ENCODE results near the gene RABGAP1.

Gene RABGAP1

GRCh38 chr9:122946461-122947005, 5.7 kb downstream of the RABGAP1 start:
- no peak overlapping the region for H3K4me3 ChIP-seq (ENCODE audit: insufficient read depth in 1 of 2, low read depth in 1 of 2, low read length in 2 of 2)
- H3K4ac ChIP-seq (ENCODE audit: low read depth in 1 of 2, low read length in 2 of 2): no peak overlapping the region
- H3K18ac ChIP-seq (ENCODE audit: low read depth in 1 of 2, low read length in 2 of 2): no peak overlapping the region
- H4K91ac ChIP-seq (ENCODE audit: low read length): no peak overlapping the region
- H3K4me1 ChIP-seq (ENCODE audit: control insufficient read depth, insufficient read depth, low read depth, low read length): peaks cover 5% of the 10 kb centered on the region
- no CpG with 5 or more reads among the region's 1 CpG for WGBS
- no peaks in the 10 kb centered on the region for H3K9me3 ChIP-seq (ENCODE audit: control insufficient read depth, low read length)
- no peak for DNase-seq
- no peak overlapping the region for H3K9ac ChIP-seq (ENCODE audit: low read length)
- H3K27ac ChIP-seq (ENCODE audit: low read length, poor library complexity, severe bottlenecking): no peak overlapping the region
- H3K14ac ChIP-seq (ENCODE audit: low read length in 2 of 2): no peak overlapping the region
- no peak overlapping the region for H2BK5ac ChIP-seq (ENCODE audit: low read depth, low read length, poor library complexity, severe bottlenecking)
- H2AK5ac ChIP-seq (ENCODE audit: low read length, severe bottlenecking): no peak overlapping the region
- no peak overlapping the region for H3K4me2 ChIP-seq (ENCODE audit: low read length, poor library complexity, severe bottlenecking)
- no peaks in the 10 kb centered on the region for H3K79me1 ChIP-seq (replicated peaks; ENCODE audit: low read length, poor library complexity, severe bottlenecking)
- H4K8ac ChIP-seq (ENCODE audit: low read length): no peak overlapping the region
- no peak overlapping the region for H2BK15ac ChIP-seq (ENCODE audit: low read depth, poor library complexity, severe bottlenecking)
- peaks cover 0 to 8% of the 10 kb centered on the region in 2 experiments for H3K36me3 ChIP-seq (ENCODE audit: control insufficient read depth in 1 of 2, insufficient read depth in 2 of 2, low read depth in 1 of 2, low read length in 2 of 2)
- H2AFZ ChIP-seq (ENCODE audit: low read depth, low read length): no peak overlapping the region
- no peaks in the 10 kb centered on the region for H3K27me3 ChIP-seq (ENCODE audit: control insufficient read depth in 1 of 2, insufficient read depth in 1 of 2, low read length in 2 of 2)
- H2BK120ac ChIP-seq (ENCODE audit: low read depth, low read length): no peak overlapping the region
- no peak overlapping the region for H3K23ac ChIP-seq (ENCODE audit: low read length in 2 of 2)
- no peak overlapping the region for H2BK12ac ChIP-seq (ENCODE audit: low read length in 2 of 2)

- Histone ChIP-seq H3K4ac (ENCODE audit: low read depth in 1 of 2, low read length in 2 of 2) (no peak overlapping the region), H2BK5ac (ENCODE audit: low read depth, low read length, poor library complexity, severe bottlenecking) (no peak overlapping the region), H2BK120ac (ENCODE audit: low read depth, low read length) (no peak overlapping the region), H3K79me1 (replicated peaks; ENCODE audit: low read length, poor library complexity, severe bottlenecking) (peaks cover 1% of the 10 kb centered on the region), H3K23ac (ENCODE audit: low read length in 2 of 2) (no peak overlapping the region), H2AFZ (ENCODE audit: low read depth, low read length) (no peak overlapping the region), H3K4me3 (ENCODE audit: insufficient read depth in 1 of 2, low read depth in 1 of 2, low read length in 2 of 2) (no peak overlapping the region), H4K91ac (ENCODE audit: low read length) (no peak overlapping the region), H3K4me2 (ENCODE audit: low read length, poor library complexity, severe bottlenecking) (no peak overlapping the region), H2BK12ac (ENCODE audit: low read length in 2 of 2) (no peak overlapping the region), H3K36me3 (ENCODE audit: control insufficient read depth in 1 of 2, insufficient read depth in 2 of 2, low read depth in 1 of 2, low read length in 2 of 2) (peaks cover 0 to 8% of the 10 kb centered on the region in 2 experiments), H3K18ac (ENCODE audit: low read depth in 1 of 2, low read length in 2 of 2) (no peak overlapping the region), H3K27ac (ENCODE audit: low read length, poor library complexity, severe bottlenecking) (no peak overlapping the region), H3K4me1 (ENCODE audit: control insufficient read depth, insufficient read depth, low read depth, low read length) (peaks cover 2% of the 10 kb centered on the region), H2AK5ac (ENCODE audit: low read length, severe bottlenecking) (no peak overlapping the region), H4K8ac (ENCODE audit: low read length) (no peak overlapping the region), H2BK15ac (ENCODE audit: low read depth, poor library complexity, severe bottlenecking) (no peak overlapping the region), H3K9me3 (ENCODE audit: control insufficient read depth, low read length) (no peaks in the 10 kb centered on the region), H3K27me3 (ENCODE audit: control insufficient read depth in 1 of 2, insufficient read depth in 1 of 2, low read length in 2 of 2) (no peaks in the 10 kb centered on the region), H3K9ac (ENCODE audit: low read length) (no peak overlapping the region), H3K14ac (ENCODE audit: low read length in 2 of 2) (no peak overlapping the region)
- DNase-seq: no peak
- WGBS: 100% methylated on average over 1 of the region's 3 CpGs
Measured at GRCh38 chr9:122948313-122948712, 7.5 kb downstream of the RABGAP1 start.

GRCh38 chr9:122949696-122950095, 8.9 kb downstream of the RABGAP1 start:
- no peak overlapping the region for H2BK12ac ChIP-seq (ENCODE audit: low read length in 2 of 2)
- H3K27ac ChIP-seq (ENCODE audit: low read length, poor library complexity, severe bottlenecking): no peak overlapping the region
- no peak overlapping the region for H4K91ac ChIP-seq (ENCODE audit: low read length)
- H3K9me3 ChIP-seq (ENCODE audit: control insufficient read depth, low read length): no peaks in the 10 kb centered on the region
- no peaks in the 10 kb centered on the region for H3K4me1 ChIP-seq (ENCODE audit: control insufficient read depth, insufficient read depth, low read depth, low read length)
- no peak overlapping the region for H3K4me2 ChIP-seq (ENCODE audit: low read length, poor library complexity, severe bottlenecking)
- no peak overlapping the region for H3K9ac ChIP-seq (ENCODE audit: low read length)
- no peak overlapping the region for H2BK5ac ChIP-seq (ENCODE audit: low read depth, low read length, poor library complexity, severe bottlenecking)
- H3K14ac ChIP-seq (ENCODE audit: low read length in 2 of 2): no peak overlapping the region
- H3K23ac ChIP-seq (ENCODE audit: low read length in 2 of 2): no peak overlapping the region
- H3K27me3 ChIP-seq (ENCODE audit: control insufficient read depth in 1 of 2, insufficient read depth in 1 of 2, low read length in 2 of 2): no peaks in the 10 kb centered on the region
- H2BK120ac ChIP-seq (ENCODE audit: low read depth, low read length): no peak overlapping the region
- H3K36me3 ChIP-seq (ENCODE audit: control insufficient read depth in 1 of 2, insufficient read depth in 2 of 2, low read depth in 1 of 2, low read length in 2 of 2): peaks cover 0 to 5% of the 10 kb centered on the region in 2 experiments
- H3K18ac ChIP-seq (ENCODE audit: low read depth in 1 of 2, low read length in 2 of 2): no peak overlapping the region
- no peak overlapping the region for H3K4me3 ChIP-seq (ENCODE audit: insufficient read depth in 1 of 2, low read depth in 1 of 2, low read length in 2 of 2)
- no peak overlapping the region for H2AK5ac ChIP-seq (ENCODE audit: low read length, severe bottlenecking)
- H2BK15ac ChIP-seq (ENCODE audit: low read depth, poor library complexity, severe bottlenecking): no peak overlapping the region
- 98% methylated on average over 1 of the region's 1 CpG for WGBS
- H3K79me1 ChIP-seq (replicated peaks; ENCODE audit: low read length, poor library complexity, severe bottlenecking): peaks cover 1% of the 10 kb centered on the region
- H2AFZ ChIP-seq (ENCODE audit: low read depth, low read length): no peak overlapping the region
- no peak overlapping the region for H3K4ac ChIP-seq (ENCODE audit: low read depth in 1 of 2, low read length in 2 of 2)
- no peak for DNase-seq
- no peak overlapping the region for H4K8ac ChIP-seq (ENCODE audit: low read length)

GRCh38 chr9:122950263-122950662, 9.4 kb downstream of the RABGAP1 start:
- no peak overlapping the region for H3K4me2 ChIP-seq (ENCODE audit: low read length, poor library complexity, severe bottlenecking)
- H3K36me3 ChIP-seq (ENCODE audit: control insufficient read depth in 1 of 2, insufficient read depth in 2 of 2, low read depth in 1 of 2, low read length in 2 of 2): no peaks in the 10 kb centered on the region
- no peaks in the 10 kb centered on the region for H3K4me1 ChIP-seq (ENCODE audit: control insufficient read depth, insufficient read depth, low read depth, low read length)
- no peak overlapping the region for H3K23ac ChIP-seq (ENCODE audit: low read length in 2 of 2)
- no peak overlapping the region for H2BK15ac ChIP-seq (ENCODE audit: low read depth, poor library complexity, severe bottlenecking)
- no peak overlapping the region for H3K4ac ChIP-seq (ENCODE audit: low read depth in 1 of 2, low read length in 2 of 2)
- WGBS: 100% methylated on average over 1 of the region's 3 CpGs
- no peak overlapping the region for H2BK12ac ChIP-seq (ENCODE audit: low read length in 2 of 2)
- no peak overlapping the region for H2AK5ac ChIP-seq (ENCODE audit: low read length, severe bottlenecking)
- no peak overlapping the region for H4K91ac ChIP-seq (ENCODE audit: low read length)
- no peak overlapping the region for H2BK120ac ChIP-seq (ENCODE audit: low read depth, low read length)
- H3K4me3 ChIP-seq (ENCODE audit: insufficient read depth in 1 of 2, low read depth in 1 of 2, low read length in 2 of 2): no peak overlapping the region
- no peak overlapping the region for H3K14ac ChIP-seq (ENCODE audit: low read length in 2 of 2)
- DNase-seq: no peak
- H2AFZ ChIP-seq (ENCODE audit: low read depth, low read length): no peak overlapping the region
- H3K27me3 ChIP-seq (ENCODE audit: control insufficient read depth in 1 of 2, insufficient read depth in 1 of 2, low read length in 2 of 2): no peaks in the 10 kb centered on the region
- no peak overlapping the region for H4K8ac ChIP-seq (ENCODE audit: low read length)
- H3K27ac ChIP-seq (ENCODE audit: low read length, poor library complexity, severe bottlenecking): no peak overlapping the region
- peaks cover 1% of the 10 kb centered on the region for H3K79me1 ChIP-seq (replicated peaks; ENCODE audit: low read length, poor library complexity, severe bottlenecking)
- H2BK5ac ChIP-seq (ENCODE audit: low read depth, low read length, poor library complexity, severe bottlenecking): no peak overlapping the region
- no peak overlapping the region for H3K18ac ChIP-seq (ENCODE audit: low read depth in 1 of 2, low read length in 2 of 2)
- H3K9ac ChIP-seq (ENCODE audit: low read length): no peak overlapping the region
- H3K9me3 ChIP-seq (ENCODE audit: control insufficient read depth, low read length): no peaks in the 10 kb centered on the region

All from mesenchymal stem cell (in vitro differentiated cells and primary cell).